Measurements from ENCODE around the gene RGS16. TPM values are rescaled to one million over a fixed set of nuclear protein-coding genes. Genes with fewer than 3 reads are reported as not detected.
A peak's percentile ranks its signal among the peaks of the same experiment; 100 is the strongest.

RGS16 gene
- polyA plus RNA-seq, 5 donors = 3.9 to 6.1 (median 5.5) TPM

DNA sequence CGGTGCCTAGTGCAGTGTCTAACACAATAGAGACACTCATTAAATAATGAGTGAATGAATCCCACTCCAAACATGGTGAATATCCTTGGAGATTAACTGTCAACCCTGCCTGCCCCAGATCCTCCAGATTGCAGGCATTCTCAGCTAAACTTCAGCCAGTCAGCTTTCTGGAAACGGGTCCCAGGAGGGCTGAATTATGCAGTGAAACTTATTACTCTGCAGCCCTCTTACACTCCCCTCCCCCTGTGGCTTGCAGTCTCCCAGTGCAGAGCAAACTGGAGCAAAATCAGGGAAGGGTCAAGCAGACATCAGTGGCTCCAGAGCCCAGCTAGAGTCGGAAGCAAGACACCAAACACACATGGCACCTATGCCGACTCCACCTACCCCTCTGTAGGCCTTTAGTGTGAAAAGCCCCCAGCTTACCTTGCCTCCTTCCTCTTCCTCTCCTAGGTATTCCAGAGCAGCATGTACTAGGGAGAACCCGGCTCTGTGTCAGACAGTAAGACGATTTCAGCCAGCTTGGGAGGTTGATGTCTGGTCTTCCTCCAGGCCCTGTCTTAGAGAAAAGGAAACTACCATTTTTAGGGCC is 6.5 kb upstream of the RGS16 start:
- no peak for DNase-seq

GRCh38 chr1:182608845-182609610 is 4.8 kb upstream of the RGS16 start:
- DNase-seq = no peak

GRCh38 chr1:182608236-182608635 is 4.0 kb upstream of the RGS16 start:
- no peak for DNase-seq

DNA sequence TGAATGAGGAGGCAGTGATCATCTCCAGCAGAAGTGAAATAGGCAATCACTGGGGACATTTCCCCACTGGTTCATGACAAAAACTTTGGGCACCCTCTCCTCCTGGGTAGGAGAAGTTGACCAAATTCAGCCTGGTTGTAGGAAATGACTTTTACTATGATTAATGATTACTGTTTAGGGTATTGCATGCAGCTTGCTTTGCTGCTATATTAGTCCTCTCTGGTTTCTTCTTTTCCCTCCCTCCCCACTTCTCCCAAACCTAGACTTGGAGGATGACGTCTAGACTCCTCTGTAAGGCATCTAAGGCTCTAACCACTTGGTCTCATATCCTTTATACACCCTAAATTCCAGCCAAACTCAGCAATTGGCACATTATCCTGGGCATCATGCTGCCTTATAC is 3.4 kb upstream of the RGS16 start:
- no peak for DNase-seq

GRCh38 chr1:182603646-182604174 is 479 bp downstream of the RGS16 start:
- DNase-seq = no peak

GRCh38 chr1:182602935-182603645 is 1.1 kb downstream of the RGS16 start:
- no peak for DNase-seq

DNA sequence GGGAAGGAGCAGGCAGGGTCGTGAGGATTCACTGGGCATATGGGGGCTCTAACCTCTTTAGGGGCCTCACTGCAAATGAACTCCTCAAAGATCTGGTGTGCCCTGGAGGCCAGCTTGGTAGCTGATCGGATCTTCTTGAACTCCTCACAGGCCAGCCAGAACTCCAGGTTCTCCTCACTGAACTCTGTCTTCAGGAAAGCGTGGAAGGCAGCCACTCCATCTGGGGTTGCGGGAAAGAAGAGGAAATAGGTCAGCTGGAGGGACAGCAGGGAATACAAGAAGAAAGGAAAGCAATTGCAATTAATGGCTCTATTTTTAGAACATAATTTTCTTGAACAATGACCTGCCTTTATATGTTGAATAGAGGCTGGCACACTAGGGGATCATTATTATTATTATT is 2.3 kb downstream of the RGS16 start:
- no peak for DNase-seq

DNA sequence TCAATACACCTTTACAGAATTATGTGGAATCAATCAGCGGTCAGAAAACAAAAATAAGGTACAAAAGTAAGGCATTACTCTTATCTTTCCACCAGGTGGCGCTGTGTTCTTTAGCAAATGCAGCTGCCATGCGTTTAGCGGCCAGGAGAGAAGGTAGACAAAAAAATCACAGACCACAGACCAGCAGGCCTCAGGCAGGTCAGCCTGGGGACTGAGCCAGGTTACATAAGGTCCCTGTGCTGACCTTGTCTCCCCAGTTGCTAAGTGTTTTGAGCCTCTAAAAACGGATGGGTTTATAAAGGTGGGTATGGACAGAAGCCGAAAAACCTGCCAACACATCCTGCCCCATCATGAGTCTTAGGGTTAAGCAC is 2.8 kb downstream of the RGS16 start:
- DNase-seq = peak; percentile 62 to 67

GRCh38 chr1:182600745-182601415 is 3.3 kb downstream of the RGS16 start:
- no peak for DNase-seq

DNA sequence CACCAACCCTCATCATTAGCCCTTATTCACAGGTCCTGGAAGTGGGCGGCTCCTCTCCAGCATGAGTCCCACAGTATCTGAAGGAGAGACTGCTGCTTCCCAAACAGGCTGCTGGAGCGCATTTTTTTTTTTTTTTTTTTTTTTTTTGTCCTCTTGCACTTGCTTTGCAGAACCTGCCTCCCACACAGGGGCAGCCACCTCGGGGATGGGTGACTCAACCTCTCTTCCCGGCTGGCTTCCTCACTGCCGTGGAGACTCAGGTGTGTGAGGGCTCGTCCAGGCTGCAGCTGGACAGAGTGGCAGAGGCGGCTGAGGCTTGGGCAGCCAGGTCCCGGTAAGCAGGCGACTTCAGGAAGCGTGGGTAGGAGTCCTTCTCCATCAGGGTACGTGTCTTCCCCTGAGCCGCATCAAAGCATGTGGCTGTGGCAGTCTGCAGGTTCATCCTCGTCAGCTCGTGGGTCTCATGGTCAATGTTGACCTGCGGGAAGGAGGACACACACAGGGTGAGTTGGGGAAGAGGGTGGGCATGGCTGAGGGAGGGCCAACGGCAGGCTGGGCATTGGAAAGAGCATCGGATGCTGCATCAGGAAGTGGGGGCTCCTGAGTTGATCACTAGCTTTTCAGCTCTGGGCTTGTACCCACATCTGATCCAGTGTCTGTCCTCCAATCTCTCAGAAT is 4.0 kb downstream of the RGS16 start:
- DNase-seq = no peak

DNA sequence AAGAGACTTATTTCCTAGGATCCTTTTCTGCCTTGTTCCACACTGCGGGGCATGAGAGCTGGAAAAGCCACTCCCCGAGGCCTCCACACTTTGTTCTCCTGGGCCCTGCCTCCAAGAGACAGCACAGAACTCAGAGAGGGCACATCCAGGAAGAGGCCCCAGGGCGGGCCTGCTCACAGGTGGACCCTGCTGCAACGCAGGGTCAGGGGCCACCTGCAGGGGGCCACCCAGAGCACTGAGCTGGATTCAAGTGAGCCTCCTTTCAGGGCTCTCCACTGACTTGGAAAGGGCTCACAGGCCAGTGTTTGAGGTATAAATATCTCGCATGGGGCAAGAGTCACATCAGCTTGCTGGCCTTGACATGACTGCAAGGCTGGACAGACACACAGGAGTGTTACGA is 4.8 kb downstream of the RGS16 start:
- no peak for DNase-seq

- no peak for DNase-seq
These were observed 5.9 kb downstream of the RGS16 start for GRCh38 chr1:182598296-182598695.

- DNase-seq = no peak
These were observed 7.3 kb downstream of the RGS16 start for GRCh38 chr1:182596934-182597333.

- no peak for DNase-seq
These were observed 8.4 kb downstream of the RGS16 start for GRCh38 chr1:182595641-182596240.

DNA sequence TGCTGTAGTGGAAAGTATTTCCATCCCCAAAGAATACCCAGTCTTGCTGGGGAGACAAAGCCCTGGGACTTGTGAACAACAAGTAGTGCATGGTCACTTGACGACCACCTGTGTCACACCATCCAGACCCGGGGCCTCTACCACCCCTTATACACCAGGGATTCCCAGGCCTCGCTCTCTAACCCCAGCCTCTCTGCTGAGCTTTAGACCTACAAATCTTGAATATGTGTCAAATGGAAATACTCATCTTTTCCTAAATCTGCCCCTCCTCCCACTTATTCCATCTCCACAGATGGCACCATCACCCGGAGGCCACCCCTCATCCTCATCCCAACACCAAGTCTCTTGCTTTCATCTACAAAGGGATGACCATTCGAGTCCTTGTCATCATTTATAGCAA is 14.3 kb downstream of the RGS16 start:
- DNase-seq = no peak

GRCh38 chr1:182589520-182589919 is 14.7 kb downstream of the RGS16 start:
- DNase-seq = no peak

GRCh38 chr1:182588500-182589396 is 15.4 kb downstream of the RGS16 start, which contains the start of gene RNASEL:
Gene RNASEL, minus strand, starts transcription at chr1:182589256. Its CDS starts 2,450 bp downstream, at chr1:182586806.
- DNase-seq = peak; percentile 61 to 65

DNA sequence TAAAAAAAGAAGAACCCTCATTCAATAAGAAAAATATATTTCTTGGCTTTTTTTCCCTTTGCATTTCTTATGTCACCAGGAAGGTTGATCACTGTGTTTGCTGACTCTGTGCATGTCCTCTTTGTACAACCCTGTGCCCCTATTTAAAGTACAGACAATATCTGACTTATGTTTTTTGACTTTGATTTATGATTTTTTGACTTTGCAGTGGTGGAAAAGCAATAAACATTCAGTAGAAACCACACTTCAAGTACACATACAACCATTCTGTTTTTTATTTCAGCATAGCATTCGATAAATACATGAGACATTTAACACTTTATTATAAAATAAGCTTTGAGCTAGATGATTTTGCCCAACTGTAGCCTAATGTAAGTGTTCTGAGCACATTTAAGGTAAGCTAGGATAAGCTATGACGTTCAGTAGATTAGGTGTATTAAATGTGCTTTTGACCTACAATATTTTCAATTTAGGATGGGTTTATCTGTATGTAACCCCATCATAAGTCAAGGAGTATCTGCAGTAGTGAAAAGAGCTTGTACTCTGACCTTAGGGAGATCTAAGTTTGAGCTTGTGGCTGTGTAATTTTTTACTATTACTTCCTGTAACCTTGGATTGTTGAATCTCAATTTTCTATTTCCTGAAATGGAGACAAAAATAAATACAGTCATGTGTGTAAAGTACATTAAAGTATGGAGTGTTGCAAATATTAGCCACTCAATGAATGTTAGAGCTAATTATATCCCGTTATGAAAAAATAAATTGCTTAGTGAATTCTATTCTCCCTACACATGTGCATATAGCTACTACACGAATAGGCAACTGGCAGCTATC is 16.3 kb downstream of the RGS16 start:
- DNase-seq = no peak

DNA sequence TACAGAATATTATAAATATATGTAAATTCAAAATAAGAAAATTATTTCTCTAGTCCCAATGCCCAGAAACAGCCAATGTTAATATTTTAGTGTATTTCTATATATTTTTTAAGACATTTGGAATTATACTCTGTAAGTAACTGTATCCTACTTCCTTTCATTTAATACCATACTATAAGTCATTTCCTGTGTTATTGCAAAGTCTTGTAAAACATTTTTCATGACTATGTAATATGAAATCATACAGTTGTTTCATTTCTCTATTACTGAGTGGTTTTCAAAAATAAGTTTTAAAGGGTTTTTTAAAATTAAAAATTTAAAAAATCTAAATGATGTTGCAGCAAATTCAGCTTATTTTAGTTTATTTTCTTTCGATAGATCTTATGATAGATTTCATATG is 17.1 kb downstream of the RGS16 start:
- DNase-seq = no peak
